ENCODE results near the gene CNDP2.

DNA sequence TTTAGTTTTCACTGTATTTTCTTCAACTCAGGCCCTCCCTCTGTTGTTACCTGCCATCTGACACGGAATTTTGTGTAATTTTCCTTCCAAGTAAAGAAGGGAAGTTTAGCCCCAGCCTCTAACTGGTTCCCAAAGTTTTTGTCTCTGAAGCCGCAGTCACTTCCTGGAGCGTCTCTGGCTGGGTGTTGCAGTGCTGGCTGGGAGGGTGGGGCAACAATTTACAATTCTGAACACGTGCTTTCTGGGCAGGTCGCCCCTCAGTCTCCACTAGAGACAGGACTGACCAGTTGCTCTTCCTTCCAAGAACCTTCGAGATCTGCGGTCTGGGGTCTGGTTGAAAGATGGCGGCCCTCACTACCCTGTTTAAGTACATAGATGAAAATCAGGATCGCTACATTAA lies 3.5 kb downstream of the CNDP2 start:
- TF ChIP-seq, protein P1, sequence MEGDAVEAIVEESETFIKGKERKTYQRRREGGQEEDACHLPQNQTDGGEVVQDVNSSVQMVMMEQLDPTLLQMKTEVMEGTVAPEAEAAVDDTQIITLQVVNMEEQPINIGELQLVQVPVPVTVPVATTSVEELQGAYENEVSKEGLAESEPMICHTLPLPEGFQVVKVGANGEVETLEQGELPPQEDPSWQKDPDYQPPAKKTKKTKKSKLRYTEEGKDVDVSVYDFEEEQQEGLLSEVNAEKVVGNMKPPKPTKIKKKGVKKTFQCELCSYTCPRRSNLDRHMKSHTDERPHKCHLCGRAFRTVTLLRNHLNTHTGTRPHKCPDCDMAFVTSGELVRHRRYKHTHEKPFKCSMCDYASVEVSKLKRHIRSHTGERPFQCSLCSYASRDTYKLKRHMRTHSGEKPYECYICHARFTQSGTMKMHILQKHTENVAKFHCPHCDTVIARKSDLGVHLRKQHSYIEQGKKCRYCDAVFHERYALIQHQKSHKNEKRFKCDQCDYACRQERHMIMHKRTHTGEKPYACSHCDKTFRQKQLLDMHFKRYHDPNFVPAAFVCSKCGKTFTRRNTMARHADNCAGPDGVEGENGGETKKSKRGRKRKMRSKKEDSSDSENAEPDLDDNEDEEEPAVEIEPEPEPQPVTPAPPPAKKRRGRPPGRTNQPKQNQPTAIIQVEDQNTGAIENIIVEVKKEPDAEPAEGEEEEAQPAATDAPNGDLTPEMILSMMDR (IDR thresholded peaks at IDR 0.05): no peak
- no peak for TF ChIP-seq POLR2A (IDR thresholded peaks at IDR 0.05)

Measured in adrenal gland (tissue), 5 donors.